Measurements from ENCODE around the gene TBL1X.

DNA sequence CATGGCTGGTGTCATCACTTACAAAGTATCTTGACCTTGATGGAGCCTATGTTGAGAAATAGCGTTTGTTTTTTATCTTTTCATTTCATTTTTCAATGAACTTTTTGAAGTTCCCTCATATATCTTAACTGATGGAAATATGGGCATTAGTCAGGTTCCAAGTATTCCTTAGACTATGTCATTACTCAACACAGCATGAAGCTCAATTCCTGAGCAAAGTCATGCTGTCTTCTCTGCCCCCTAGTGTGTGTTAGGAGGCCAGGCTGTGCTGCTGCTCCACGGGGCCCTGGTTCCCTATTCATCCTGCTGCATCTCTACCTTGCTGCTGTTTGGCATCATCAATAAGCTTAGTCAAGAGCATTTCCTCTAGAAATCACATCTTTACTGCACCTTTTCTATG is 259.9 kb downstream of the TBL1X start:
- no peak for TF ChIP-seq CTCF (IDR thresholded peaks at IDR 0.05)
- no peak for TF ChIP-seq POLR2A (IDR thresholded peaks at IDR 0.05)

All from stomach (tissue), 4 donors.